ENCODE results near the gene SSTR3.
"Not testable (repeated sequence)": the region's sequence is repeated elsewhere in the genome, so short reads cannot be mapped to it uniquely, and the experiment has no call there.

The SSTR3 gene

DNA sequence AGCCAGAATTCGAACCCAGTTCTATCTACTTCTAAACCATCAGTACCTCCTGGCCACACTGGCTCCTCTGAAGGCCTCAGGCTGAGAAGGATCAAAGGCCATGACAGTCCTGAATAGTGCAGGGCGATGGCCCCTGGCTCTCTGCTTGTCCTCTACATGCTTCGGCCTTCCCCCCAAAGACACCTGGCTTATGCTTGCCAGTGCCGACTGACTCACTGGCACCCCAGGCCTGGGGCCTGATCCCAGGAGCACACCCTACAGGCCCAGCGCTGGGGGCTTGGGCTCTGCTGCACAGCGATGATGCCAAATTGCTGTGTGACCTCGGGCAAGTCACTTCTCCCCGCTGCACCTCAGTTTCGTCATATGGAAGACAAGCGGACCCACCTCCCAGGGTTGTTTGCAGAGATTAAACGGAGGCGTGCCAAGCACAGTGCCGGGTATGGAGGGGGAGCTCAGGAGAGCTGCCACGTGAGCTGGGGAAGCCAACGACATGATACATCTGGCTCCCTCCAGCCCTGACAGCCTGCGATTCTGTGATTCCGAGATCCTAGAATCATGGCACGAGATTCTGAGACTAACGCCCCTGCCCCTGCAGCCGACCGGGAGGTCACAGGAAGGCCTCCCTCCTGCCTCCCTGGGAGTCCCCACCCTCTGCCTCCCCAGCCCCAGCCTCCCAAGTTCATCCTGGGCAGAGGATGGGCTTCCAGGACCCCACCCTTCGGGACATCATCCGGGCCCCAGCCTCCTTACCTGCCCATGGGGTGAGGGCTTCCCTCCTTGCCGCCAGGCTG lies 1.0 kb downstream of the SSTR3 start:
- no peak for DNase-seq (ENCODE audit: low read depth, low spot score)

DNA sequence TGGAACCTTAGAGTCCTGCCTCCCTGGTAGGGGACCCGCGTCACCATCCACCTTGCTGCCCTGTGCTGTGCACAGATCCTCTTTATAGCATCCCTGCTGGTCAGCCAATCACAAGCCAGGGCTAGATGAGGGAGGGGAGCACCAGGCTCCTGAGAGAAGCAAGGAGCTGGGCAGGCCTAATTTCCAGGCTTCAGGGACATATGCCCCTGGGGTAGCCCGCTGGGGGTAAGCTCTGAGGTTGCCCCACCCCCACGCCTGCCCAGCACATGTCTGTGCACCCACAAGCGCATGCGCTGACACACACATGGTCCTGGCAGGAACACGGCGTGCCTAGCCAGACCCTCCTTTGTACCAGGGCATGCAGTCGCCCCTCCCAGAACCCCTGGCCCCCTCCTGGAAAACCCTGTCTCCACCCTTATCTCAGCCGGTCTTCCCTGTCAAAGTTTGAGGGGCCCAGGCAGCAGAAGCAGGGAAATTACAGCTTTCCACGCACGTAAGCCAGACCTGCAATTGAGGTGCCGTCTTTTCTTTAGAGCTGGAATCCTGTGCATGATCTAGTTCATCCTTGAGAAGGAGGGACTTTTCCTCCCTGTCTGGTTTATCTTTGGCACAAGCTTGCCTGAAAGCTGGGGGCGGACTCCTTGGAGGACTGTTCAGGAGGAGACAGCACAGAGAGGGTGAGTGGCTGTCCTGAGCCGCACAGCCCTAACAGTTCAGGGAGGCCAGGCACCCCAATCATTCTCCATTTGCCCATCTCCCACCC lies 2.1 kb downstream of the SSTR3 start:
- DNase-seq (ENCODE audit: low read depth, low spot score) = no peak

DNA sequence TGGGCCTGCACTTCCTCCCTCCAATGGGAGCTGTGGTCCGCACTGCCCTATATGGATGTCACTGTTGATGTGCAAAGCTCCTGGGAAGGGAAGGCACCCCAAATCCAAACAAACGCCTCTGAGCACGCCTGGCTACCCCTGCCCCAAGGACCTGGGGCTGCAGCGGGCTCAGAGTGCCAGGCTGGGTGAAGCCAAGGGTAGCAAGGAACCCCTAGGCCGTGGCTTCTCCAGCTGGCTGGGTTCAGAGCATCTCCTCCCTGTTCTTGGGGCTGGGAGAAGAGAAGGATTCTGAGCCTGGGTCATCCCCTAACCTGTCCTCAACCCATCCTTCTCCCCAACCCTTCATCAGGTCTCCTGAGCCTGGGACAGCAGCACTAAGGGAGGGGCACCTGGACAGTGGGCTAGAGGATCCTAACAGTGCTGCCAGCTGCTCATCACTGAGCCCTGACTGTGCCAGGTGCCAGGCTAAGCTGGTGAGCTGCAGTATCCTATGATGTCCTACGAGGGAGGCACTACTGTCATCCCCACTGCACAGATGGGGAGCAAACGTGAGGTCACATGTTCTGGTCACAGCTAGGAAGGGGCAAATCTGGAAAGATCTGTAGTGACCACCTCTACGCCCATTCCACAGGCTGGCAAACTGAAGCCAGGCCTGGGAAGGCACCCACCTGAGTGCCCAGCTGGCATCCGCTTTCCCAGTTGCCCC lies 3.0 kb downstream of the SSTR3 start:
- DNase-seq (ENCODE audit: low read depth, low spot score) = no peak

DNA sequence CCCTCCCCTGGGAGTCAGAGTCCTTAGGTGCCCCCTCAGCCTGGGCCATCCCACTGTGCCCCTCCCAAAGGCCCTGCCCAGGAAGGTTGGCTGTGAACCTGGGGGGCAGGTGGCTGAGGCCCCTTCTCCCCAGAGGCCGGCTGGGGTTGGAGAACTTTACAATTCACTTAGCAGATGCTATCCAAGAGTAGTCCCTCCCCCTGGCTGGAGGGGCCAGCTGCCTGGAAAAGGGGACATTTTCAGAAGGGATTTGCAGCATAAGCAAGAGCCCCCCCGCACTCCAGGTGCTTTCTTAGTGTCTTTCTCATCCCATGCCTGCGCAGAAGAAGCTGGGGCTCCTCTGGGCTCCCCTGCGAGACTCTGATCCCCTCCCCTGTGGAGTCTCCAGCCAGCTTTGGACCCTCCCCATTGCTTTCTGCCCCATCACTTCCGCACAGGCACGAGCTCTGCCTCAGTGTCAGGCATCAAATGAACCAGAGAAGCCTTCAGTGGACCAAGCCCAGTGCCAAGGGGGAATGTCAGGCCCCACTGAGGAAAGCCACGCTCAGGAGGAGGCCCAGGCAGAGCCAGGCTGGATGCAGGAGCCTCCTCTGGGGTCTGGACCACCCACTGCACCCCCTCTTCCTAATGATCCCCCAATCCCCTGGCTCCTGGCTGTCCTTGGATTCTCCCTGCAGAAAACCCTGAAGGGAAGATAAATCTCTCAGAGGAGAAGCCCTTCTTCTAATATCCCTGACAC lies 3.7 kb downstream of the SSTR3 start:
- DNase-seq (ENCODE audit: low read depth, low spot score) = no peak

DNA sequence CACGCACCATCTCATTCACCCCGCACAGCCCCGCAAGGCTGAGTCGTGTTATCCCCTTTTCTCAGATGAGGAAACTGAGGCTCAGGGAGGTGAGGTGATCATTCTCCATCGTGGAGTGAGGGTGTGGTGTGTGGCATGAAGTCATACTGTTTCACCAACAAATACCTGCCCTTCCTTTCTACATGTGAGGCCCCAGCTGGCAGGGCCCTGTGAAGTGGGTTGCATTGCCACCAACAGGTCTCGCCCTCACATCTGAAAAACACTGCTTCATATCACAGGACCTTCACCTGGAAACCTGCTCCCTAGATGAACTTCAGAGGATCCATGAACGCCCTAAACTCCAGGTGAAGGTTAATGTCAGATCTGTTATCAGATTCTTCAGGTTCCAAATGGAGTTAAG lies 4.3 kb downstream of the SSTR3 start:
- no peak for DNase-seq (ENCODE audit: low read depth, low spot score)

DNA sequence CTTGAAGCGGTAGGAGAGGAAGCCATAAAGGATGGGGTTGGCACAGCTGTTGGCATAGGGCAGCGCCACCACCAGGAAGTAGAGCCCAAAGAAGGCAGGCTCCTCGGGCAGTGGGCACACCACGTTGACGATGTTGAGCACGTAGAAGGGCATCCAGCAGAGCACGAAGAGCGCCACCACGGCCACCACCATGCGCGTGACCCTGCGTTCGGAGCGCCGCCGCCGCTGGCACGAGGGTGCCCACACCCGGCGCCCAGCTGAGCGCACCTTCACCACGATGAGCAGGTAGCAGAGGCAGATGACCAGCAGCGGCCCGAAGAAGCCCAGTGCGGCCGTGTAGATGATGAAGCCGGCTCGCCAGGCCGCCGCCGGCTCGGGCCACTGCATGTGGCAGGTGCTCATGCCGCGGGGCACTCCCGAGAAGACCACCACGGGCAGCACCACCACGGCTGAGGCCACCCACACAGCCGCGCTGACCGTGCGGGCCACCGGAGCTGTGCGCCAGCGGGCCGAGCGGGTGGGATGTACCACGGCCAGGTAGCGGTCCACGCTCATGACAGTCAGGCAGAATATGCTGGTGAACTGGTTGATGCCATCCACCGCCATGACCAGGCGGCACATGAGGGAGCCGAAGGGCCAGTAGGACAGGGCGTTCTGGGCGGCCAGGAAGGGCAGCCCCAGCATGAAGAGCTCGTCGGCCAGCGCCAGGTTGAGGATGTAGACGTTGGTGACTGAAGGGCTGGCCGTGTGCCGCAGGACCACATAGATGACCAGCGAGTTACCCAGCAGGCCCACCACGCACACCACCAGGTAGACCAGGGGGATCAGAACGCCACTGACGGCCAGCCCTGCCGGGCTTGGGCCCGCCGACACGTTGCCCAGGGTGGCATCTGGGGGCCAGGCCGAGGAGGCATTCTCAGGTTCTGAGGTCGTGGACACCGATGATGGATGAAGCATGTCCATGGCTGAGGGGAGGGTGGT lies 5.1 kb downstream of the SSTR3 start:
- DNase-seq (ENCODE audit: low read depth, low spot score) = no peak

DNA sequence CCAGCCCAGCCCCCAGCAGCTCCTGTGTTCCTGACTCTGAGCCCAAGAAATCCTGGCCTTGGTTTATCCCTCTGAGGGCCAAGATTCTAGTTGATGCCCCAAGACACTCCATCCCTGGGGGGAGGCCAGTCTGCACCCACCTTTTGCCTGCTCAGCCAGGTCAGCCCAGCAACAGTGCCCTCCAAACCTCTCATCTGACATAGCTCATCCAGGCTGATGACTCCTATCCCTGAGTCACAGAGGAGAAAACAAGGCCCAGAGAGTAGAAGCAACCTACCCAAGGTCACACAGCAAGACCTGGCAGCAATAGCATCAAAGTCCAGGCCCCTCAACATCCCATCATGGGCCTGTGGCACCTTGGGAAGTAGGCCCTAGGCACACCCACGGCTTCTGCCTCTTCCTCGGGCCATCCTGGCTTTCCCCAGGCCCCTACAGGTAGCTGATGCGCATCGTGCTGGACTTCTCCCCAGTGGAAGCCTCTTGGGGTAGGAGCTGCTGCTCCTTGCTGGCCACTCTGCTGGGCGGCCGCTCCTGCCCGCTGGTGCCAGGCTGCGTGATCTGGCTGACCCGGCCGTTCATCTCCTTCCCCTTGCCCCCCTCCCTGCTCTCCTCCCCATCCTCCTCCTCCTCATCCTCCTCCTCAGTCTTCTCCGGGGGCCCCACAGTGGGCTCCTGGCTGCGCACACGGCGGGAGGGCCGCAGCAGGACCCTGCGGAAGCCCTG lies 6.0 kb downstream of the SSTR3 start:
- DNase-seq (ENCODE audit: low read depth, low spot score) = no peak

DNA sequence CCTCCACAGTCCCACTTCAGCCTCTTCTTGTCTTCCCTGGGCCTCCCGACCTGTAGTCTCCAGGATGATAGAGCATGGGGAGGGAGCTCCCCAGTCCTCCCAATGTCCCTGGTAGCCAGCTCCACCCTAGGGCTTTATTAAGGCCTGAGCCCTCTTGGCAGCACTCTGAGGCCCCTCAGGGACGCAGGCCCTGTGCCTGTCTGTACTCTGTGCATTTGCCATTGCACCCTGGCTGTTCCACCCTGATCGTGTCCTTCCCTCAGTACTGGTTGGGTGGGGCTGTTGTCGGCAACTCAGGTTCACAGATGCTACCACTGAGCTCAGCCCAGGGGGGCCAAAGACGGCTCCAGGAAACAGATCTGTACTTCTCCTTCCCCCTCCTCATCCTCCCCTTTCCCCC lies 7.2 kb downstream of the SSTR3 start:
- no peak for DNase-seq (ENCODE audit: low read depth, low spot score)

DNA sequence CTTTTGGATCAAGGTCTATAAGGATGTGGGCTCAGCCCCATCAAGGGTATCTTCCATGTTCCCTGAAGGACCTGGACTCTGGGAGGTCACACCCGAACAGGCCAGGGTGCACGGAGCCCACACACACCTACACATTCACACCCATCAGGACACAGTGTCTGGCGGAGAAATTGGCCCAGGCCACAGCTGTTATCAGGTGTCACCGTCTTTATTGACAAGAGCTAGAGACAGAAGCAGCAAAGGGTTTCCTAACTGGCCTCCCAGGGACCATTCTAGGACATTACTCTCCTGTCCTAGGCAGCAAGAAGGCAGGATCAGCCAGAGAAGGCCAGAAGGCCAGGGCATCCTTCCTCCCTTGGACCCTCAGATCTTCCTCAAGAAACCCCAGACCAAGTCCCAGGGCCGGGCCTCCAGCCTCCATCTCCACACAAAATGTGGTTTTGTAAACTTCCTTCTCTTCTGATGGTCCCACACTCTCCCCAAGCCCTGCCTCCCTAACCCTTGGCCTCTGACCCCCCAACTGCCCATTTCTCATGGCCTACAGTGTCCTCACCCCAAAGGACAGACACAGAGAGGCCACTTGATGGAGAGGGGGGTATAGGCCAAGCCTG lies 8.1 kb downstream of the SSTR3 start:
- no peak for DNase-seq (ENCODE audit: low read depth, low spot score)

DNA sequence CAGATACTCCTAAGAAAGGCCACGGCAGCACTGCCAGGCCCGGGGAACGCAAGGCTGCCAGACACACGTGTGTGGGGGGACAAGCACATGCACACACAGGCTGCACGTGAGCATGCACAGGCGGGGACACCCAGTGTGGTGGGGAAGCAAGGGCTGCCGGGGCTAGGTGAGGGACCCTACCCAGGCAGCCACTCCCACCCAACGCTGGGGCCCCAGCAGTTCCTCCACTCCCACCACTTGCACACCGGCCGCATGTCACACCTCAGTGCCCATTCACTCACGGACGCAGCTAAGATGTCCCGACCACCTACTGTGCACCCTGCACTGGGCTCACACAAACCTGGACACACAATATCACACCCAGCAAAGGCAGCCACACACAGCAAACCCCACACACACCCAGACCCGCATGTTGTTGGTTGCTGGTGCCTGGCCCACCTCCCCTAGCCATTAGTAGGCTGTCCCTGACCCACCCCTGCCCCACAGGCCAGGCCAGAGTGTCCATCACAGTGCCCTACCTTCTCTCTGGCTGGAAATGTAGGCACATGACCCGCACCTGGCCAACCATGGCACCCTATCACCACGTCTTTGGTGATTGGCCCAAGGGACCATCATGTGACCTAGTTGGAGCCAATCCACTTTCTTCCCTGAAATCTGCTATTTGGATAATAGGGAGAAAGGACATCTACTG lies 8.8 kb downstream of the SSTR3 start:
- no peak for DNase-seq (ENCODE audit: low read depth, low spot score)

DNA sequence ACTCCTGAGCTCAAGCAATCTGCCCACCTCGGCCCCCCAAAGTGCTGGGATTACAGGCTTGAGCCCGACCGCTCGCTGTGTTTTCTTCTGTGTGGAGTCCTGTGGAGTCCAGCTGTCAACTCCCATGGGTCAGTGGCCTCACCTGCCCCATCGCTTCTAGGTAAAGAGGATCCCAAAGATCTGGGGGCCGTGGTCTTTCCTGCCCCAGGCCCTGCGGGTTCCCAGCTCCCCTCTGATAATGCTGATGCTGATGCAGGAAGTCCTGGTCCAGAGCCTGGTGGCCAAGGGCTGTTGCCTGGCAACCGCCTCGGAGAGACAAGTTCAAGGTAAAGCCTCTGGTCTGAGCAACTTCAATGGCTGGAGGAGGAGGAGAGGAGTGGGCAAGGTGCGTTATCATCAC lies 9.6 kb downstream of the SSTR3 start:
- DNase-seq (ENCODE audit: low read depth, low spot score) = no peak

DNA sequence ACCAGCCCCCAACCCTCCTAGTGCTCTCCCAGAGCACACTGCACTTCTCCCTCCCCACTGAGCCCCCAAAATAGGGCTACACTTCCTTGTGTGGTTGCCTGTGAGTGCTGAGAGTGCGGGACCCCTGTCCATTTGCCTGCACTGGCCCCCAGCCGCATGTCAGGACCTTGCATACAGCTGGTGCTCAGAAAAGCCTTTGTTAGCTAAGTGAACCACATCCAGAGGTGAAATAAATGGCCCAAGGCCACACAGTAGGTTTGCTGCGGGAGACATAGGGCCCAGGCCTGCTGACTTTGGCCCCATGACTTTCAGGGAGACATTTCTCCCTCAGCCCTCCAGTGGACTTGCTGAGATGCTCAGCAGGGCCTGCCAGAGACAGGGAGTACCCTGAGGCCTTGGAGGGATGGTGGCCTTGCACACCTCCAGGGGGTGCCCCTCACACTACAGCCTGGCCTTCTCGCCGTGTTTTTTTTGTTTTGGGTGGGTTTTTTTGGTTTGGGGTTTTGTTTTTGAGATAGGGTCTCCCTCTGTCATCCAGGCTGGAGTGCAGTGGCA lies 10.2 kb downstream of the SSTR3 start:
- no peak for DNase-seq (ENCODE audit: low read depth, low spot score)

DNA sequence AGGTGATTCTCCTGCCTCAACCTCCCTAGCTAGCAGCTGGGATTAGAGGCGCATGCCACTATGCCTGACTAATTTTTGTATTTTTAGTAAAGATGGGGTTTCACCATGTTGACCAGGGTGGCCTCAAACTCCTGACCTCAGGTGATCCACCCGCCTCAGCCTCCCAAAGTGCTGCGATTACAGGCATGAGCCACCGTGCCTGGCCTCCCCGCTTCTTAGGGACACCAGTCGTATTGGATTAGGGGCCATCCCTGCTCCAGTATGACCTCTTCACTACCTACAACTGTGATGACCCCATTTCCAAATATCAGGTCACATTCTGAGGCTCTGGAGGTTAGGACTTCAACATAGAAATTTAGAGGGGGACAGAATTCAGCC lies 10.8 kb downstream of the SSTR3 start:
- DNase-seq (ENCODE audit: low read depth, low spot score) = not testable (repeated sequence)

DNA sequence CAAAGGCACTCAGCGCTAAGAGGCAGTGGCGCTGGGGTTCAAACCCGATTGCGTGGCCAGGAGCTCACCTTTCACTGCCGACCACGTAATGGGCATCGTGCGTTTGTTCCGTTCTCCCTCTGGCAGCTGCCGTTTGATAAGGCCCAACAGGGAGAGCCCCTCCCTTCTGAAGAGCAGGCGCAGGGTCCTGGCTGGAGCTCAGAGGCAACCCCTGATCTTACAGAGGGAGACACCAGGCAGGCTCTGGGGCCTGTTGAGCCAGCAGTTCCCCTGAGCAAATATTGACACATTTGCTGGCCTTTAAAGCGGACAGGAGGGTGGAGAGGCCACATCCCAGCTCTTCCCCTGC lies 12.5 kb downstream of the SSTR3 start:
- no peak for DNase-seq (ENCODE audit: low read depth, low spot score)

DNA sequence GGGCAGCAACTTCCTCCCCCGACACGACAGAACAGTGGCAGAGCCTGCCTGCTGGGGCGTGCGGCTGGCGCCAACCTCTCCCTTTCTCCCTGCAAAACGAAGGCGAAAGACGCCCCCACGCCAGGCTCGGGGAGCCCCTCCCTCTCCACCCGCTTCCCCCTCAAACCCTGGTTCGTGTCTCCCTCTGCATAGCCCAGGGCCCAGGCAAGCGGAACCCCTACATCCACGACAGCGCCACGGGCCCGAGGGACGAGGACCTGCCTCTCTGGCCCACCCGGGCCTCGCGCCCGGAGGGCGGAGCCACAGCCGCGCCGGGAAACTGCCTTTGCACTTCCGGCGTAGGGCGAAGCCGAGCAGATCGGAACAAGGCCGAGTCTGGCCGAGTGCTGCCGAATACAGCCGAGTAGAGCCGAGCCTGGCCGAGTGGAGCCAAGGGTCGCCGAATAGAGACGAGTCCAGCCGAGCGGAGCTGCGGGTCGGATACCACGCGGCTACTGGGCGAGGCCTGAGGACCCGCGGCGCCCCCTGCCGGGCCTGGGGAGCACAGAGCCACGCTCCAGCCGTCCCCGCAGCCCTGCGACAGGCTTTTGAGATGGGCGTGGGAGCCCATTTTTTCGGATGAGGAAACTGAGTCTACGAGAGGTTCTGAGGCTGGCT lies 13.0 kb downstream of the SSTR3 start:
- peak; percentile 99 for DNase-seq (ENCODE audit: low read depth, low spot score)

DNA sequence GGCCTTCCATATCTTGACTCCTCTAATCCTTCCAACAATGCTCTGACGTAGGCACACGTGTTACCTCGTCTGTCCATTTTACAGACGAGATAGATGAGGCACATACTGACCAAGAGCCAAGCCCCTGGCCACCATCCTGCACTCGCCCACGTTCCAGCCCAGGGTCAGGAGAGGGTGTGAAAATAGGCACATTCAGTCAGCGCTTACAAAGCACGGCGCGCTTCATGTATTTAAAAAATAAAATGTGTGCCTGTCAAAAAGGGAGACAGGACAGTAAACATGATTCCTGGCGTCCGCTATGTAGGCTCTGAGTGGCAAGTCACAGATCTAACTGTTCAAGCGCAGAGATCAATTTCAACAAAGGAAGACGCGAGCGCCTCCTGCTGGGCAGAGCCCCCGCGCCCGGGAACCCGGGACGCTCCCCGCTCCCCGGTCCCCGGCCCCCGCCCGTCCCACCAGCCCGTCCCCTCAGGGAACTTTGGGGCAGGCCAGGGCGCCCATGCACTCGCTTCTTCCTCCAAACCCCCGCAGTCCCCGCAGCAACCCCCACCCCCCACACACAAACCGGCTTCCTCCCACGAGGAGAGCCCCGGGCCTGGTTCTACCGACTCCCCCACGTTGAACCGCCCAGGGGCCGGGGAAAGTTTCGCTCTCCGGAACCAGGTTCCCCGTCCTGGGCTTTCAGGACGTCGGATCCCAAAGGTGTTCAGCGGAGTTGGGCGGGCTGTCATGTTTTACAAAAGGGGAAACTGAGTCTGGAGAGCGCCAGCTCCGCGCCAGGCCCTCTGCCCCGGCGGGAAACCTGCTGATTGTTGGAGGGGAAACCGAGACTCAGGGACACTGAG lies 13.8 kb downstream of the SSTR3 start:
- peak; percentile 86 for DNase-seq (ENCODE audit: low read depth, low spot score)

Data from astrocyte of the hippocampus (primary cell).